Activated T-helper 17 cell treated with anti-CD3 and anti-CD28 coated beads, Interleukin-2, amount 50 U/mL, for 72 hours (primary cell): ENCODE data around the gene YTHDF2. TPM values are rescaled to one million over a fixed set of nuclear protein-coding genes. Genes with fewer than 3 reads are reported as not detected.
"Not testable (repeated sequence)": the region's sequence is repeated elsewhere in the genome, so short reads cannot be mapped to it uniquely, and the experiment has no call there.

Source experiments
- ATAC-seq: fragments of 150-1000 bp; cut with Tn5 transposase; replicated peaks from 2 replicates; pipeline ENCODE4 v1.10.0; 2021; ENCODE audit warnings: mild to moderate bottlenecking, moderate library complexity
- H3K27ac Mint-ChIP-seq: one replicate; pipeline ENCODE4 v1.8.0; 2022; ENCODE audit warnings: mixed read lengths
- H3K27me3 Mint-ChIP-seq: one replicate; pipeline ENCODE4 v1.8.0; 2022; ENCODE audit warnings: mixed read lengths
- H3K36me3 Mint-ChIP-seq: one replicate; pipeline ENCODE4 v1.8.0; 2022; ENCODE audit warnings: low read depth, mild to moderate bottlenecking, mixed read lengths
- H3K4me1 Mint-ChIP-seq: one replicate; pipeline ENCODE4 v1.8.0; 2022; ENCODE audit warnings: mixed read lengths
- H3K4me3 Mint-ChIP-seq: one replicate; pipeline ENCODE4 v1.8.0; 2022; ENCODE audit warnings: mild to moderate bottlenecking, mixed read lengths
- H3K9me3 Mint-ChIP-seq: one replicate; pipeline ENCODE4 v1.8.0; 2022; ENCODE audit warnings: mixed read lengths
- total RNA-seq, 2 donors: library from RNA; stranded (reverse); gene quantifications; one replicate each; pipeline ENCODE4 v1.2.3, GENCODE V29; 2022

The YTHDF2 gene
- total RNA-seq, 2 donors from 2014 or later, result 60.1 to 74.9 TPM

GRCh38 chr1:28776341-28776740 lies 39.6 kb downstream of the YTHDF2 start:
- Mint-ChIP-seq H3K4me1 (no peaks in the 10 kb centered on the region), H3K9me3 (no peaks in the 10 kb centered on the region), H3K4me3 (peak overlapping the region; percentile 68), H3K27me3 (no peaks in the 10 kb centered on the region), H3K36me3 (peaks cover 7% of the 10 kb centered on the region), H3K27ac (no peak overlapping the region)
- ATAC-seq, result no peak

DNA sequence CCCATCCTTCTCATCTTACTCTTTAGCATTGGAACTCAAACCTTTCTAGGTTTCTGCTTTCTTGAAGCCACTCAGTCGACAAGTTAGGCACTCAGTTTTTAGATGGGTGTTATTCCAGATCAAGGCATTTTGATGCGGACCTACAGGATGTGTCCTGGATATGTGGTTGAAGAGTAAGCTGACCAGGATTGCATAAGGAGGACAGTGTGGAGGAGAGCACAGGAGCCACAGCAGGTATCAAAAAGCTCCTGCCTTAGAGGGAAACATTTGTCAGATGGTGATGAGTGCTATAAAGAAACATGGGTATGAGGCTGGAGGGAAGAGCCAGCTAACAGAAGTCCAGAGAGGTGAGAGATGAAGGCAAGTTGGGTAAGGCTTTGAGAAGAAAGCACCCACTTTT lies 41.3 kb downstream of the YTHDF2 start:
- H3K9me3 Mint-ChIP-seq, result no peaks in the 10 kb centered on the region
- no peak overlapping the region for H3K4me3 Mint-ChIP-seq
- H3K36me3 Mint-ChIP-seq, result no peaks in the 10 kb centered on the region
- H3K27ac Mint-ChIP-seq, result no peak overlapping the region
- H3K4me1 Mint-ChIP-seq, result no peaks in the 10 kb centered on the region
- no peaks in the 10 kb centered on the region for H3K27me3 Mint-ChIP-seq
- no peak for ATAC-seq

DNA sequence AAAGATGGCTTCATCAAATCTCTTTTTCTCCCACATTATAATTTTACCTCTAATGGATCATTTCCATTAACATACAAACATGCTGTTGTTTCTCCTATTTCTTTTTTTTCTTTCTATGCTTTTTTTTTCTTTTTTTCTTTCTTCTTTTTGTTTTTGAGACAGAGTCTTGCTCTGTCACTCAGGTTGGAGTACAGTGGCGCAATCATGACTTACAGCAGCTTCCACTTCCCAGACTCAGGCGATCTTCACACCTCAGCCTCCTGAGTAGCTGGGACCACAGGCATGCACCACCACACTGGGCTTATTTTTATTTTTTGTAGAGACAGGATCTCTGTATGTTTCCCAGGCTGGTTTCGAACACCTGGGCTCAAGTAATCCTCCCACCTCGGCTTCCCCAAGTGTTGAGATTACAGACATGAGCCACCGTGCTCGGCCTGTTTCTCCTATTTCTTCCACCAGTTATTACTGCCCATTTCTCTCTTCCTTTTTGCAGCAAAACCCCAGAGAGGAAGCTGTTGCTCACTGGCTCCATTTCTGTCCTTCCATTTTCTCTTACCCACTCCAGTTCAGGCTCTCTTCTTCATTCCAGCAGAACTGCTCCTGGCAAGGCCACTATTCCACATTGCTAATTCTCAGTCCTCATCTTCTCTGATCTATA lies 43.1 kb downstream of the YTHDF2 start:
- ATAC-seq, result no peak
- H3K4me3 Mint-ChIP-seq, result no peak overlapping the region
- no peaks in the 10 kb centered on the region for H3K27me3 Mint-ChIP-seq
- H3K27ac Mint-ChIP-seq, result no peak overlapping the region
- H3K9me3 Mint-ChIP-seq, result no peaks in the 10 kb centered on the region
- H3K36me3 Mint-ChIP-seq, result no peaks in the 10 kb centered on the region
- H3K4me1 Mint-ChIP-seq, result no peaks in the 10 kb centered on the region

- H3K27me3 Mint-ChIP-seq, result no peaks in the 10 kb centered on the region
- no peaks in the 10 kb centered on the region for H3K4me1 Mint-ChIP-seq
- H3K36me3 Mint-ChIP-seq, result no peaks in the 10 kb centered on the region
- ATAC-seq, result no peak
- H3K9me3 Mint-ChIP-seq, result no peaks in the 10 kb centered on the region
- H3K4me3 Mint-ChIP-seq, result no peak overlapping the region
- no peak overlapping the region for H3K27ac Mint-ChIP-seq
Measured at GRCh38 chr1:28781305-28781704, 44.6 kb downstream of the YTHDF2 start.

DNA sequence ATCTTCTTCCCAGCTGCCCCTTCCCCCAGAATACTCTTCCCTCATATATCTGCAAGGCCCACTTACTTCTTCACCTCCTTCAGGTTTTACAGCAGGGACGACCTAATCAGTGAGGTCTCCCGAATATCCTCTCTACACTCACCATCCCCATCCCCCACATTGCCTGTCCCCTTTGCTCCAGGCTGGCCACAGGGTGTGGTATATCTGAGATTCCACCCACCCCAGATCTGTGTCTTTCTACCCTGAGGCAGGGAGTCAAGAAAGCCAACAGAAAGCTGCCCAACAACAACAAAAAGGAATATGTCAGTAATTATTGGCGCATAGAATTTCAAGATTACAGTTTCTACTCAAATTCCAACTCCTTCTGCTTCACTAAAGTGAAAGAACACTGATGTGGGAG lies 45.3 kb downstream of the YTHDF2 start:
- H3K27me3 Mint-ChIP-seq, result no peaks in the 10 kb centered on the region
- H3K4me3 Mint-ChIP-seq, result no peak overlapping the region
- H3K9me3 Mint-ChIP-seq, result no peaks in the 10 kb centered on the region
- H3K36me3 Mint-ChIP-seq, result no peaks in the 10 kb centered on the region
- H3K4me1 Mint-ChIP-seq, result no peaks in the 10 kb centered on the region
- ATAC-seq, result no peak
- peak overlapping the region; percentile 5 for H3K27ac Mint-ChIP-seq

GRCh38 chr1:28783363-28783762 lies 46.6 kb downstream of the YTHDF2 start:
- Mint-ChIP-seq H3K9me3 (no peaks in the 10 kb centered on the region), H3K4me1 (no peaks in the 10 kb centered on the region), H3K36me3 (no peaks in the 10 kb centered on the region), H3K27ac (no peak overlapping the region), H3K4me3 (no peak overlapping the region), H3K27me3 (no peaks in the 10 kb centered on the region)
- no peak for ATAC-seq

DNA sequence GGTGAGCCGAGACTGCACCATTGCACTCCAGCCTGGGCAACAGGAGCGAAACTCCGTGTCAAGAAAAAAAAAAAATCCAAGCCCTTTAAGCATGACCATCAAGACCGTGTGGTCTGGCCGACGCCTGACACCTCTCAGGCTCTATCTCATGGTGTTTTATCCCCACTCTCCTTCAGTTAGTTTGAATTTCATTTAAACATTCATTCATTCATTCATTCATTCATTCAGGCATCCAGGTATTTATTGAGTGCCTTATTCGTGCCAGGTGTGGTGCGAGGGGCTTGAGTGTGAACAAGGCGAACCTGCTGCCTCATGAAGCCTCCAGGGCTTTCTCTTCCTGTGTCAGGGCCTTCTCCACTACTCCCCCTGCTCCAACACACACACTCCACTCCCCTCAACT lies 52.7 kb downstream of the YTHDF2 start:
- Mint-ChIP-seq H3K4me1 (no peaks in the 10 kb centered on the region), H3K4me3 (no peak overlapping the region), H3K27me3 (peaks cover 5% of the 10 kb centered on the region), H3K9me3 (no peaks in the 10 kb centered on the region), H3K27ac (no peak overlapping the region), H3K36me3 (no peaks in the 10 kb centered on the region)
- ATAC-seq, result no peak

GRCh38 chr1:28789816-28790215 lies 53.1 kb downstream of the YTHDF2 start:
- ATAC-seq, result no peak
- H3K27ac Mint-ChIP-seq, result no peak overlapping the region
- H3K4me3 Mint-ChIP-seq, result no peak overlapping the region
- H3K36me3 Mint-ChIP-seq, result no peaks in the 10 kb centered on the region
- H3K4me1 Mint-ChIP-seq, result no peaks in the 10 kb centered on the region
- H3K9me3 Mint-ChIP-seq, result no peaks in the 10 kb centered on the region
- peaks cover 5% of the 10 kb centered on the region for H3K27me3 Mint-ChIP-seq

- no peak for ATAC-seq
- H3K36me3 Mint-ChIP-seq, result no peaks in the 10 kb centered on the region
- H3K4me3 Mint-ChIP-seq, result no peak overlapping the region
- H3K27me3 Mint-ChIP-seq, result peaks cover 5% of the 10 kb centered on the region
- H3K4me1 Mint-ChIP-seq, result no peaks in the 10 kb centered on the region
- H3K27ac Mint-ChIP-seq, result no peak overlapping the region
- H3K9me3 Mint-ChIP-seq, result no peaks in the 10 kb centered on the region
Measured at GRCh38 chr1:28790377-28791035, 53.8 kb downstream of the YTHDF2 start.

DNA sequence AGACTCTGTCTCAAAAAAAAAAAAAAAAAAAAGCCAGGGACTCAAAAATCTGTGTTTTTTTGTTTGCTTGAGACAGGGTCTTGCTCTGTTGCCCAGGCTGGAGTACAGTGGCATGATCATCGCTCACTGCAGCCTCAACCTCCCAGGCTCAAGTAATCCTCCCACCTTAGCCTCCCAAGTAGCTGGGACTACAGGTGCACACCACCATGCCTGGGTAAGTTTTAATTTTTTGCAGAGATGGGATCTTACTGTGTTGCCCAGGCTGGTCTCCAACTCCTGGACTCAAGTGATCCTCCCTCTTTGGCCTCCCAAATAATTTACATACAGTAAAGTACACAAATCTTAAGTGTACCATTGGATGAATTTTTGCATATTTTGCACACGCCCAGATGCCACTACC lies 55.2 kb downstream of the YTHDF2 start:
- H3K4me3 Mint-ChIP-seq, H3K27me3 Mint-ChIP-seq, H3K4me1 Mint-ChIP-seq, ATAC-seq, H3K27ac Mint-ChIP-seq, H3K36me3 Mint-ChIP-seq, H3K9me3 Mint-ChIP-seq: not testable (repeated sequence)

- Mint-ChIP-seq H3K27me3 (peaks cover 5% of the 10 kb centered on the region), H3K4me1 (no peaks in the 10 kb centered on the region), H3K9me3 (no peaks in the 10 kb centered on the region), H3K36me3 (no peaks in the 10 kb centered on the region), H3K27ac (no peak overlapping the region), H3K4me3 (no peak overlapping the region)
- no peak for ATAC-seq
Measured at GRCh38 chr1:28792644-28793121, 55.9 kb downstream of the YTHDF2 start.

GRCh38 chr1:28794582-28794981 lies 57.8 kb downstream of the YTHDF2 start:
- not testable (repeated sequence) for H3K27ac Mint-ChIP-seq, H3K4me1 Mint-ChIP-seq, H3K9me3 Mint-ChIP-seq, H3K27me3 Mint-ChIP-seq, H3K4me3 Mint-ChIP-seq, H3K36me3 Mint-ChIP-seq, ATAC-seq

GRCh38 chr1:28796352-28797211 lies 59.8 kb downstream of the YTHDF2 start:
- Mint-ChIP-seq H3K4me1 (no peaks in the 10 kb centered on the region), H3K9me3 (no peaks in the 10 kb centered on the region), H3K27ac (no peak overlapping the region), H3K4me3 (no peak overlapping the region), H3K27me3 (peaks cover 5% of the 10 kb centered on the region), H3K36me3 (no peaks in the 10 kb centered on the region)
- ATAC-seq, result no peak

DNA sequence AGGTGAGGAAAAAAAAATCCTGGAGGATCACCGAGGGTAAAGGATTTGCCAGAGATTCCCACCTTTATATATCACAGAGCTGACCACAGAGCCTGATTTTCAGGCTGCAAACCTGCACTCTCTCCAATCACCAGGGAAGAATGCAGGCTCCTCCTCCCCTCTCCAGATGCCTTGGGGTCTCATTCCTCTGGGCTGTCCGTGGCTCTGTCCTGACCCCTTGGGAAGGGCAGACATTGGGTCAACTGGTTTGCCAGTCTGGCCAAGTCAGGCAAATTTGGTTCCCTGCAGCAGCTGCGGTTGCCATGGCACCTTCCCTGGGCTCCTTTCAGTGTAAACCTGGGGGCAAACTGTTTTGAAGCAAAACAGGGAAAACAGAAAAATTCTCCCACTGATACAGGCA lies 63.6 kb downstream of the YTHDF2 start:
- Mint-ChIP-seq H3K27me3 (no peaks in the 10 kb centered on the region), H3K27ac (no peak overlapping the region), H3K4me3 (no peak overlapping the region), H3K9me3 (no peaks in the 10 kb centered on the region), H3K4me1 (no peaks in the 10 kb centered on the region), H3K36me3 (no peaks in the 10 kb centered on the region)
- no peak for ATAC-seq

- no peak overlapping the region for H3K27ac Mint-ChIP-seq
- H3K27me3 Mint-ChIP-seq, result no peaks in the 10 kb centered on the region
- no peaks in the 10 kb centered on the region for H3K36me3 Mint-ChIP-seq
- no peak overlapping the region for H3K4me3 Mint-ChIP-seq
- H3K9me3 Mint-ChIP-seq, result no peaks in the 10 kb centered on the region
- ATAC-seq, result no peak
- no peaks in the 10 kb centered on the region for H3K4me1 Mint-ChIP-seq
Measured at GRCh38 chr1:28801461-28801860, 64.7 kb downstream of the YTHDF2 start.
